ENCODE results near the gene ERG. TPM values are rescaled to one million over a fixed set of nuclear protein-coding genes. Genes with fewer than 3 reads are reported as not detected.

ERG gene
- total and polyA plus RNA-seq, 2 experiments from 2014 or later, result 0.14 to 0.44 TPM

DNA sequence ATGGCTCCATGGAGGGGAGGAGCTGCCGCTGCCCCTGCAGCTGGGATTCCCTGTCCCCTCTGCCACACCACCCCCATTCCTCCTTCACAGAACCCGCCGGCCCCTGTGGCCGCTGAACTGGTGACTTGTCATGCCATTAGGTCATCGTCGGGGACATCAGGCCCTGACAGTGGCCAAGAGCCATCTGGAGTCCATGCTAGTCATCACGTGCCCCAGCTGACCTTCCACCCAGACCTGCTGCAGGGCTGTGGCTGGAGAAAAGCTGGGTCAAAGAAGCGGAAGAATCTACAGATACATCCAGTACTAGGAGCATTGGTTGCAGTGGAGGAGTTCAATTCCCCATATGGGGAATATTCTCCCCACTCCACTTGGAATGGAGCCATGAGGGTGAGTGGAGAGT lies 163.4 kb downstream of the ERG start:
- H3K36me3 ChIP-seq (ENCODE audit: insufficient read depth), result no peaks in the 10 kb centered on the region
- no peaks in the 10 kb centered on the region for H3K27me3 ChIP-seq (ENCODE audit: insufficient read depth)
- H4K20me1 ChIP-seq (replicated peaks; ENCODE audit: insufficient read depth), result no peaks in the 10 kb centered on the region
- H3K27ac Mint-ChIP-seq, result no peak overlapping the region
- H3K4me1 Mint-ChIP-seq, result no peaks in the 10 kb centered on the region
- H3F3A ChIP-seq (replicated peaks; ENCODE audit: low read depth), result no peaks in the 10 kb centered on the region
- H3K79me2 ChIP-seq (replicated peaks; ENCODE audit: insufficient read depth), result no peaks in the 10 kb centered on the region
- no peak overlapping the region for H3K27ac ChIP-seq (ENCODE audit: low read depth)
- H3K4me3 Mint-ChIP-seq, result no peak overlapping the region
- peaks cover 4% of the 10 kb centered on the region for H3K27me3 Mint-ChIP-seq (ENCODE audit: insufficient read depth, low read depth, poor library complexity)
- TF ChIP-seq STAT1 (IDR thresholded peaks at IDR 0.05; ENCODE audit: unreplicated experiment), result no peak
- TF ChIP-seq CREB1 (CRISPR knock-in tag; IDR thresholded peaks at IDR 0.05; ENCODE audit: low read depth), result no peak
- TF ChIP-seq JUNB (IDR thresholded peaks at IDR 0.05; ENCODE audit: unreplicated experiment), result no peak
- no peak for TF ChIP-seq EZH2 (IDR thresholded peaks at IDR 0.05; ENCODE audit: low read depth, unreplicated experiment)
- no peak for TF ChIP-seq POLR2AphosphoS5 (IDR thresholded peaks at IDR 0.05; ENCODE audit: low read depth)
- TF ChIP-seq ZNF331 (CRISPR knock-in tag; IDR thresholded peaks at IDR 0.05; ENCODE audit: low read depth), result no peak
- TF ChIP-seq CTCF (conservative IDR thresholded peaks at IDR 0.05; ENCODE audit: low read depth in 2 of 2), result no peak
- TF ChIP-seq, protein P1, sequence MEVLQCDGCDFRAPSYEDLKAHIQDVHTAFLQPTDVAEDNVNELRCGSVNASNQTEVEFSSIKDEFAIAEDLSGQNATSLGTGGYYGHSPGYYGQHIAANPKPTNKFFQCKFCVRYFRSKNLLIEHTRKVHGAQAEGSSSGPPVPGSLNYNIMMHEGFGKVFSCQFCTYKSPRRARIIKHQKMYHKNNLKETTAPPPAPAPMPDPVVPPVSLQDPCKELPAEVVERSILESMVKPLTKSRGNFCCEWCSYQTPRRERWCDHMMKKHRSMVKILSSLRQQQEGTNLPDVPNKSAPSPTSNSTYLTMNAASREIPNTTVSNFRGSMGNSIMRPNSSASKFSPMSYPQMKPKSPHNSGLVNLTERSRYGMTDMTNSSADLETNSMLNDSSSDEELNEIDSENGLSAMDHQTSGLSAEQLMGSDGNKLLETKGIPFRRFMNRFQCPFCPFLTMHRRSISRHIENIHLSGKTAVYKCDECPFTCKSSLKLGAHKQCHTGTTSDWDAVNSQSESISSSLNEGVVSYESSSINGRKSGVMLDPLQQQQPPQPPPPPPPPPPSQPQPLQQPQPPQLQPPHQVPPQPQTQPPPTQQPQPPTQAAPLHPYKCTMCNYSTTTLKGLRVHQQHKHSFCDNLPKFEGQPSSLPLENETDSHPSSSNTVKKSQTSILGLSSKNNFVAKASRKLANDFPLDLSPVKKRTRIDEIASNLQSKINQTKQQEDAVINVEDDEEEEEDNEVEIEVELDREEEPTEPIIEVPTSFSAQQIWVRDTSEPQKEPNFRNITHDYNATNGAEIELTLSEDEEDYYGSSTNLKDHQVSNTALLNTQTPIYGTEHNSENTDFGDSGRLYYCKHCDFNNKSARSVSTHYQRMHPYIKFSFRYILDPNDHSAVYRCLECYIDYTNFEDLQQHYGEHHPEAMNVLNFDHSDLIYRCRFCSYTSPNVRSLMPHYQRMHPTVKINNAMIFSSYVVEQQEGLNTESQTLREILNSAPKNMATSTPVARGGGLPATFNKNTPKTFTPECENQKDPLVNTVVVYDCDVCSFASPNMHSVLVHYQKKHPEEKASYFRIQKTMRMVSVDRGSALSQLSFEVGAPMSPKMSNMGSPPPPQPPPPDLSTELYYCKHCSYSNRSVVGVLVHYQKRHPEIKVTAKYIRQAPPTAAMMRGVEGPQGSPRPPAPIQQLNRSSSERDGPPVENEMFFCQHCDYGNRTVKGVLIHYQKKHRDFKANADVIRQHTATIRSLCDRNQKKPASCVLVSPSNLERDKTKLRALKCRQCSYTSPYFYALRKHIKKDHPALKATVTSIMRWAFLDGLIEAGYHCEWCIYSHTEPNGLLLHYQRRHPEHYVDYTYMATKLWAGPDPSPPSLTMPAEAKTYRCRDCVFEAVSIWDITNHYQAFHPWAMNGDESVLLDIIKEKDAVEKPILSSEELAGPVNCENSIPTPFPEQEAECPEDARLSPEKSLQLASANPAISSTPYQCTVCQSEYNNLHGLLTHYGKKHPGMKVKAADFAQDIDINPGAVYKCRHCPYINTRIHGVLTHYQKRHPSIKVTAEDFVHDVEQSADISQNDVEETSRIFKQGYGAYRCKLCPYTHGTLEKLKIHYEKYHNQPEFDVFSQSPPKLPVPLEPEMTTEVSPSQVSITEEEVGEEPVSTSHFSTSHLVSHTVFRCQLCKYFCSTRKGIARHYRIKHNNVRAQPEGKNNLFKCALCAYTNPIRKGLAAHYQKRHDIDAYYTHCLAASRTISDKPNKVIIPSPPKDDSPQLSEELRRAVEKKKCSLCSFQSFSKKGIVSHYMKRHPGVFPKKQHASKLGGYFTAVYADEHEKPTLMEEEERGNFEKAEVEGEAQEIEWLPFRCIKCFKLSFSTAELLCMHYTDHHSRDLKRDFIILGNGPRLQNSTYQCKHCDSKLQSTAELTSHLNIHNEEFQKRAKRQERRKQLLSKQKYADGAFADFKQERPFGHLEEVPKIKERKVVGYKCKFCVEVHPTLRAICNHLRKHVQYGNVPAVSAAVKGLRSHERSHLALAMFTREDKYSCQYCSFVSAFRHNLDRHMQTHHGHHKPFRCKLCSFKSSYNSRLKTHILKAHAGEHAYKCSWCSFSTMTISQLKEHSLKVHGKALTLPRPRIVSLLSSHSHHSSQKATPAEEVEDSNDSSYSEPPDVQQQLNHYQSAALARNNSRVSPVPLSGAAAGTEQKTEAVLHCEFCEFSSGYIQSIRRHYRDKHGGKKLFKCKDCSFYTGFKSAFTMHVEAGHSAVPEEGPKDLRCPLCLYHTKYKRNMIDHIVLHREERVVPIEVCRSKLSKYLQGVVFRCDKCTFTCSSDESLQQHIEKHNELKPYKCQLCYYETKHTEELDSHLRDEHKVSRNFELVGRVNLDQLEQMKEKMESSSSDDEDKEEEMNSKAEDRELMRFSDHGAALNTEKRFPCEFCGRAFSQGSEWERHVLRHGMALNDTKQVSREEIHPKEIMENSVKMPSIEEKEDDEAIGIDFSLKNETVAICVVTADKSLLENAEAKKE (CRISPR knock-in tag; IDR thresholded peaks at IDR 0.05), result no peak
- TF ChIP-seq REST (IDR thresholded peaks at IDR 0.05; ENCODE audit: unreplicated experiment), result no peak
- TF ChIP-seq EZH2phosphoT487 (IDR thresholded peaks at IDR 0.05; ENCODE audit: unreplicated experiment), result no peak
- TF ChIP-seq, protein P2, sequence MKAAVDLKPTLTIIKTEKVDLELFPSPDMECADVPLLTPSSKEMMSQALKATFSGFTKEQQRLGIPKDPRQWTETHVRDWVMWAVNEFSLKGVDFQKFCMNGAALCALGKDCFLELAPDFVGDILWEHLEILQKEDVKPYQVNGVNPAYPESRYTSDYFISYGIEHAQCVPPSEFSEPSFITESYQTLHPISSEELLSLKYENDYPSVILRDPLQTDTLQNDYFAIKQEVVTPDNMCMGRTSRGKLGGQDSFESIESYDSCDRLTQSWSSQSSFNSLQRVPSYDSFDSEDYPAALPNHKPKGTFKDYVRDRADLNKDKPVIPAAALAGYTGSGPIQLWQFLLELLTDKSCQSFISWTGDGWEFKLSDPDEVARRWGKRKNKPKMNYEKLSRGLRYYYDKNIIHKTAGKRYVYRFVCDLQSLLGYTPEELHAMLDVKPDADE (IDR thresholded peaks at IDR 0.05), result no peak
- TF ChIP-seq NANOG (IDR thresholded peaks at IDR 0.05; ENCODE audit: borderline replicate concordance), result no peak
- no peak for TF ChIP-seq ZNF114 (CRISPR knock-in tag; IDR thresholded peaks at IDR 0.05)
- no peaks in the 10 kb centered on the region for H3K4me1 ChIP-seq (ENCODE audit: insufficient read depth)
- no peaks in the 10 kb centered on the region; the same call in 1 of the 3 replicates for H3K9me3 Mint-ChIP-seq
- H3K36me3 Mint-ChIP-seq (ENCODE audit: low read depth), result no peaks in the 10 kb centered on the region
- H2AFZ ChIP-seq, result no peak overlapping the region
- H3K4me3 ChIP-seq, result no peak overlapping the region
- no peak overlapping the region for H3K4me2 ChIP-seq
- H3K9me2 ChIP-seq (ENCODE audit: insufficient read depth), result peaks cover 26% of the 10 kb centered on the region; the same call in 1 of the 2 replicates
- no peak for ATAC-seq
- DNase-seq (ENCODE audit: low spot score), result no peak
